IMR-90 (cell line): ENCODE data around the gene PARVG. TPM values are rescaled to one million over a fixed set of nuclear protein-coding genes. Genes with fewer than 3 reads are reported as not detected.

Experiments used
- ATAC-seq: fragments of 200-7000 bp; cut with Tn5 transposase; 2 replicates; pipeline ENCODE4 v1.9.1; 2020; ENCODE audit warnings: low read depth, mild to moderate bottlenecking, moderate library complexity
- BruUV-seq: library from RNA; stranded (reverse); fragments of 400-500 nt; replicated peaks from 2 replicates; lab custom pipeline; 2021; lab: Mats Ljungman, UMichigan
- CTCF ChIA-PET: fragments of 300-600 bp; formaldehyde crosslinking; extraction: SDS; loops from one replicate; lab custom pipeline; 2021; ENCODE audit warnings: antibody characterized with exemption; lab: Yijun Ruan, JAX
- POLR2A ChIA-PET: fragments of 300-600 bp; sonication (Branson Sonifier 250); formaldehyde crosslinking; loops from one replicate; lab custom pipeline; 2022; ENCODE audit warnings: antibody characterized with exemption; ENCODE audit not compliant: unreplicated experiment; lab: Charles Lee
- DNase-seq: peaks from one replicate; pipeline ENCODE4 v3.0.0; 2013
- H2AFZ ChIP-seq: replicated peaks from 2 replicates; pipeline ENCODE3; 2013; ENCODE audit warnings: low read length, mild to moderate bottlenecking; ENCODE audit not compliant: poor library complexity
- H2AK5ac ChIP-seq: 2 replicates; pipeline ENCODE4 v1.6.1; 2013; ENCODE audit warnings: low read depth, low read length, inconsistent platforms
- H2AK9ac ChIP-seq: replicated peaks from 2 replicates; pipeline ENCODE3; 2013; ENCODE audit warnings: mild to moderate bottlenecking, low read depth, low read length, moderate library complexity; ENCODE audit not compliant: poor library complexity
- H2BK120ac ChIP-seq: 2 replicates; pipeline ENCODE4 v1.6.1; 2013; ENCODE audit warnings: low read depth, low read length, inconsistent platforms
- H2BK15ac ChIP-seq: 3 replicates; pipeline ENCODE4 v1.6.1; 2013; ENCODE audit warnings: low read depth, low read length, inconsistent platforms
- H2BK20ac ChIP-seq: 2 replicates; pipeline ENCODE4 v1.6.1; 2013; ENCODE audit warnings: low read depth, mild to moderate bottlenecking, inconsistent platforms, low read length, moderate library complexity
- H2BK5ac ChIP-seq: 2 replicates; pipeline ENCODE4 v1.6.1; 2013; ENCODE audit warnings: mild to moderate bottlenecking, low read depth, low read length, inconsistent platforms; ENCODE audit not compliant: poor library complexity, severe bottlenecking
- H3K14ac ChIP-seq: replicated peaks from 2 replicates; pipeline ENCODE4 v1.6.1; 2013; ENCODE audit warnings: low read depth, low read length, inconsistent platforms
- H3K18ac ChIP-seq: 2 replicates; pipeline ENCODE4 v1.6.1; 2013; ENCODE audit warnings: low read depth, low read length, control low read depth
- H3K23ac ChIP-seq: 2 replicates; pipeline ENCODE4 v1.6.1; 2013; ENCODE audit warnings: low read depth, low read length, inconsistent platforms
- H3K27ac ChIP-seq: 2 replicates; pipeline ENCODE4 v1.5.1; 2013; ENCODE audit warnings: mild to moderate bottlenecking, control low read depth, low read length; ENCODE audit not compliant: insufficient read depth
- H3K27me3 ChIP-seq: 2 replicates; pipeline ENCODE4 v1.6.1; 2013; ENCODE audit warnings: low read length; ENCODE audit not compliant: control insufficient read depth, insufficient read depth
- H3K36me3 ChIP-seq: 2 replicates; pipeline ENCODE4 v1.6.1; 2013; ENCODE audit warnings: low read length, mixed read lengths; ENCODE audit not compliant: control insufficient read depth, insufficient read depth
- H3K4ac ChIP-seq: 2 replicates; pipeline ENCODE4 v1.6.1; 2013; ENCODE audit warnings: low read depth, low read length, inconsistent platforms
- H3K4me1 ChIP-seq: 2 replicates; pipeline ENCODE4 v1.6.1; 2013; ENCODE audit warnings: low read length, mixed read lengths; ENCODE audit not compliant: control insufficient read depth, insufficient read depth
- H3K4me2 ChIP-seq: 2 replicates; pipeline ENCODE4 v1.6.1; 2013; ENCODE audit warnings: low read depth, mild to moderate bottlenecking, control low read depth, low read length, moderate library complexity
- H3K4me3 ChIP-seq: 2 replicates; pipeline ENCODE4 v1.5.1; 2013; ENCODE audit warnings: low read depth, mild to moderate bottlenecking, control low read depth, low read length, moderate library complexity; ENCODE audit not compliant: insufficient read depth
- H3K56ac ChIP-seq: 2 replicates; pipeline ENCODE4 v1.6.1; 2013; ENCODE audit warnings: low read length, inconsistent platforms; ENCODE audit not compliant: insufficient read depth; ENCODE audit errors: extremely low read depth
- H3K79me1 ChIP-seq, 2 experiments: 2 replicates each; pipeline ENCODE4 v1.6.1; 2013; ENCODE audit warnings: low read length in 2 of 2, inconsistent platforms in 1 of 2, low read depth in 1 of 2
- H3K9ac ChIP-seq: 2 replicates; pipeline ENCODE4 v1.6.1; 2013; ENCODE audit warnings: low read depth, low read length, control low read depth
- H3K9me1 ChIP-seq: 2 replicates; pipeline ENCODE4 v1.6.1; 2013; ENCODE audit warnings: low read length, inconsistent platforms; ENCODE audit not compliant: insufficient read depth
- H3K9me3 ChIP-seq: 2 replicates; pipeline ENCODE4 v1.6.1; 2013; ENCODE audit warnings: low read length; ENCODE audit not compliant: control insufficient read depth, insufficient read depth
- H4K20me1 ChIP-seq: 2 replicates; pipeline ENCODE4 v1.6.1; 2013; ENCODE audit warnings: low read length, inconsistent platforms; ENCODE audit not compliant: insufficient read depth
- H4K5ac ChIP-seq: 2 replicates; pipeline ENCODE4 v1.6.1; 2013; ENCODE audit warnings: mild to moderate bottlenecking, low read depth, low read length, control low read depth
- H4K8ac ChIP-seq, 2 experiments: 2 replicates each; pipeline ENCODE4 v1.6.1; 2013; ENCODE audit warnings: low read depth in 2 of 2, low read length in 2 of 2, control low read depth in 1 of 2, inconsistent platforms in 1 of 2
- H4K91ac ChIP-seq: 2 replicates; pipeline ENCODE4 v1.6.1; 2013; ENCODE audit warnings: low read depth, low read length, inconsistent platforms; ENCODE audit not compliant: insufficient read depth
- BHLHE40 ChIP-seq: fragments of 150-350 bp; IDR thresholded peaks from 2 replicates; pipeline ENCODE4 v1.6.1; 2016; ENCODE audit warnings: mild to moderate bottlenecking, low read depth, low read length
- CEBPB ChIP-seq: IDR thresholded peaks from 2 replicates; pipeline ENCODE4 v1.6.1; 2012; ENCODE audit warnings: low read depth, low read length, improper control_type of control experiment
- CHD1 ChIP-seq: IDR thresholded peaks from 2 replicates; pipeline ENCODE4 v1.6.1; 2012; ENCODE audit warnings: low read depth, low read length, improper control_type of control experiment
- ELK1 ChIP-seq: fragments of 150-350 bp; IDR thresholded peaks from 2 replicates; pipeline ENCODE4 v1.6.1; 2016; ENCODE audit warnings: low read depth, mild to moderate bottlenecking, low read length, moderate library complexity, borderline replicate concordance
- FOS ChIP-seq: fragments of 150-350 bp; IDR thresholded peaks from 2 replicates; pipeline ENCODE4 v1.6.1; 2016; ENCODE audit warnings: low read depth, low read length
- MAFK ChIP-seq: IDR thresholded peaks from 2 replicates; pipeline ENCODE4 v1.6.1; 2012; ENCODE audit warnings: low read depth, low read length, improper control_type of control experiment
- MAZ ChIP-seq: IDR thresholded peaks from 2 replicates; pipeline ENCODE4 v1.6.1; 2012; ENCODE audit warnings: low read depth, mild to moderate bottlenecking, low read length, improper control_type of control experiment, moderate library complexity, borderline replicate concordance
- MXI1 ChIP-seq: IDR thresholded peaks from 2 replicates; pipeline ENCODE4 v1.6.1; 2012; ENCODE audit warnings: low read depth, mild to moderate bottlenecking, low read length, moderate library complexity, borderline replicate concordance
- NFE2L2 ChIP-seq: fragments of 150-350 bp; IDR thresholded peaks from 2 replicates; pipeline ENCODE4 v1.6.1; 2016; ENCODE audit warnings: low read depth, mild to moderate bottlenecking, low read length
- POLR2A ChIP-seq: IDR thresholded peaks from 2 replicates; pipeline ENCODE4 v1.6.1; 2012; ENCODE audit warnings: mild to moderate bottlenecking, low read depth, low read length
- RAD21 ChIP-seq: IDR thresholded peaks from 2 replicates; pipeline ENCODE4 v1.6.1; 2012; ENCODE audit warnings: low read length, improper control_type of control experiment
- RCOR1 ChIP-seq: IDR thresholded peaks from 2 replicates; pipeline ENCODE4 v1.6.1; 2012; ENCODE audit warnings: mild to moderate bottlenecking, low read length, improper control_type of control experiment; ENCODE audit not compliant: insufficient replicate concordance
- RFX5 ChIP-seq: IDR thresholded peaks from 2 replicates; pipeline ENCODE4 v1.8.0; 2012; ENCODE audit warnings: low read depth, mild to moderate bottlenecking, low read length, moderate library complexity
- WGBS, 2 experiments: methylation state at CpG; one replicate each; pipeline versions ENCODE4 v1.1.5 to v1.1.7; 2013; ENCODE audit warnings: missing lambda C conversion rate in 2 of 2; ENCODE audit not compliant: insufficient read length in 1 of 2; ENCODE audit errors: extremely low coverage in 2 of 2; 5-methylcytosine and 5-hydroxymethylcytosine counted together
- dilution Hi-C: fragments of 300-500 bp; cut with HindIII; formaldehyde crosslinking; loops from one replicate; pipeline ENCODE4 v1.14.3; 2018; ENCODE audit warnings: low sequenced_read_pairs; ENCODE audit not compliant: unreplicated experiment
- in situ Hi-C: fragments of 300-500 bp; cut with MboI; formaldehyde crosslinking; loops from 3 replicates; pipeline ENCODE4 v1.14.3; 2019; ENCODE audit warnings: low sequenced_read_pairs, inconsistent platforms, mixed read lengths
- intact Hi-C: fragments of 100-400 bp; cut with micrococcal nuclease; formaldehyde crosslinking; loops from 2 replicates; pipeline ENCODE4 v1.10.0; 2022
- polyA plus RNA-seq, 3 experiments: library from polyadenylated mRNA; depleted of rRNA; stranded (reverse); fragments of >200 nt; gene quantifications; 2 replicates each; pipeline ENCODE4 v1.2.3, GENCODE V29; 2012; ENCODE audit warnings: low replicate concordance in 1 of 3
- total RNA-seq: library from RNA; depleted of rRNA; stranded (reverse); fragments of >200 nt; gene quantifications from 2 replicates; pipeline ENCODE4 v1.2.3, GENCODE V29; 2012

Gene PARVG
- total and polyA plus RNA-seq, 2 of the 4 experiments (the other 2 are of a cell fraction), result not detected

- peak overlapping the region; percentile 19 for H4K91ac ChIP-seq
- H3K79me1 ChIP-seq, result no peaks in the 10 kb centered on the region
- no peak overlapping the region for H3K4me3 ChIP-seq
- 28% methylated on average over 6 of the region's 27 CpGs; no CpG with 5 or more reads in 1 of the 2 experiments for WGBS, 2 experiments
- peaks cover 14% of the 10 kb centered on the region for H3K4me1 ChIP-seq
- TF ChIP-seq NFE2L2 (no peak), RAD21 (no peak), POLR2A (no peak), CHD1 (no peak), MXI1 (no peak), BHLHE40 (no peak), MAZ (no peak), MAFK (no peak), FOS (no peak), CEBPB (no peak), ELK1 (no peak), RCOR1 (no peak), RFX5 (no peak)
- H2BK15ac ChIP-seq, result peak overlapping the region; percentile 52; the same call in 1 of the 3 replicates
- H3K9me1 ChIP-seq, result peaks cover 7% of the 10 kb centered on the region
- DNase-seq, result peak; percentile 36
- ATAC-seq, result peak; percentile 51
- H3K18ac ChIP-seq, result no peak overlapping the region; the same call in 1 of the 2 replicates
- H3K4me2 ChIP-seq, result no peak overlapping the region
- BruUV-seq, result no TSS peak
- peak overlapping the region; percentile 11 for H2BK120ac ChIP-seq
- dilution Hi-C loops, result no loop called here
- no peak overlapping the region for H3K9ac ChIP-seq
- H2AK9ac ChIP-seq, result peak overlapping the region; percentile 55
- H3K27me3 ChIP-seq, result no peaks in the 10 kb centered on the region
- H4K8ac ChIP-seq, result 0 out of 4 replicates have a peak overlapping the region, but pooled peaks of 1 of the 2 experiments have one; percentile 30
- in situ Hi-C loops, result no loop called here
- ChIA-PET CTCF (no interaction called here), POLR2A (no interaction called here)
- no peak overlapping the region; the same call in 1 of the 2 replicates for H4K5ac ChIP-seq
- peak overlapping the region; percentile 30; the same call in 1 of the 2 replicates for H3K27ac ChIP-seq
- H2AK5ac ChIP-seq, result no peak overlapping the region
- H2BK5ac ChIP-seq, result no peak overlapping the region
- H3K9me3 ChIP-seq, result no peaks in the 10 kb centered on the region
- 0 out of 2 replicates have a peak overlapping the region, but pooled peaks have one; percentile 8 for H3K14ac ChIP-seq
- no peaks in the 10 kb centered on the region for H3K36me3 ChIP-seq
- H2BK20ac ChIP-seq, result no peak overlapping the region
- intact Hi-C loops, result loop anchor here (10.0 kb wide), 1 partner anchor 177 kb away; no protein-coding TSS in a partner anchor
- peak overlapping the region; percentile 52; the same call in 1 of the 2 replicates for H3K4ac ChIP-seq
- peak overlapping the region; percentile 53 for H2AFZ ChIP-seq
- H3K56ac ChIP-seq, result no peak overlapping the region; the same call in 1 of the 2 replicates
- H3K23ac ChIP-seq, result 0 out of 2 replicates have a peak overlapping the region, but pooled peaks have one; percentile 5
- no peaks in the 10 kb centered on the region for H4K20me1 ChIP-seq
Observed at GRCh38 chr22:44147821-44148574, 32.7 kb upstream of the PARVG start.
